Stimulated activated naive CD8-positive, alpha-beta T cell treated with anti-CD3 and anti-CD28 coated beads, Interleukin-15, amount 100 ng/mL, for 72 hours (primary cell): Measurements from ENCODE around the gene RNF169.
A peak's percentile ranks its signal among the peaks of the same experiment; 100 is the strongest.
"Not testable (repeated sequence)": the region's sequence is repeated elsewhere in the genome, so short reads cannot be mapped to it uniquely, and the experiment has no call there.

Experiments
- ATAC-seq: fragments of 150-1000 bp; cut with Tn5 transposase; 2 replicates; pipeline ENCODE4 v1.10.0; 2021; ENCODE audit warnings: mild to moderate bottlenecking, moderate library complexity
- DNase-seq, 2 donors: peaks; one replicate each; pipeline ENCODE4 v3.0.0; 2021 to 2022
- H3K27ac Mint-ChIP-seq, 2 donors: one replicate each; pipeline ENCODE4 v1.8.0; 2022; ENCODE audit warnings: mild to moderate bottlenecking in 2 of 2, mixed read lengths in 2 of 2, moderate library complexity in 2 of 2
- H3K27me3 Mint-ChIP-seq: one replicate; pipeline ENCODE4 v1.8.0; 2022; ENCODE audit warnings: mixed read lengths
- H3K4me1 Mint-ChIP-seq: one replicate; pipeline ENCODE4 v1.8.0; 2022; ENCODE audit warnings: mild to moderate bottlenecking, mixed read lengths
- H3K4me3 Mint-ChIP-seq, 2 donors: one replicate each; pipeline ENCODE4 v1.8.0; 2022; ENCODE audit warnings: mild to moderate bottlenecking in 2 of 2, mixed read lengths in 2 of 2, moderate library complexity in 1 of 2
- H3K9me3 Mint-ChIP-seq, 2 donors: one replicate each; pipeline ENCODE4 v1.8.0; 2022; ENCODE audit warnings: mixed read lengths in 2 of 2

The RNF169 gene

DNA sequence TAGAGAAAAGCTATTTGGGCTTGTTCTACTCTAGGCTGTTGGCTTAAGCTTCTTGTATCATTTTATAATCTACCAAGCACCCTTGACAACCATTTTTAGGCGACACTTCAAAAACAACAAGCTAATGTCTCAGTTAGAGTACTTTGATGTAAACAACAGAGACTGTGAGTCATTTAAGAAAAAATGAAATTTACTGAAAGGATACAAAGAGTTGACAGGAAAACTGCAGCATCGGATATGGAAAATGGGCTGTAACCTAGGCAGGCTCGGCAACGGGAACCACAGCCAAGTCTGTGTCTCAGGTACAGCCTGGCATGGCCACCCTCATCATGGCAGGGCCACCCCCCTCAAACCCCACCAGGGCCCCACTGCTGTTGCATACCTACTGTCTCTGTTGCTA, 4.4 kb upstream of the RNF169 start:
- ATAC-seq: no peak

DNA sequence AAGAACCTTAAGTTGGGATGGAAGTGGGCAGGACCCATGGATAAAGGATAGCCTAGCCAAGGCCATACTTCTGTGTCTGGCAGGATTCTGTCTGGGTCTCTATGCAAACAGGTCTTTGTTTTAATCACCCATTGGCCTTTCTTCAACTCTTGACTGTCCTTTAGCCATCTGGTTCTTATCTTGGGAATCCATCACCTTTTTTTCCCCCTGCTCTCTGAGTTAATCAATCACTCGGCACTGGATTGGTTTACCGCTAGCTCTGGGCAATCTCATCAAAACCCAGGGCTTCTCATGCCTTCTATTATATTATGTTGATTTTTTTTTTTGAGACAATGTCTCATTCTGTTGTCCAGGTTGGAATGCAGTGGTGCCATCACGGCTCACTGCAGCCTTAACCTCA, 1.8 kb upstream of the RNF169 start:
- no peak overlapping the region for H3K27ac Mint-ChIP-seq

More for the DNA sequence above, 4.4 kb upstream of the RNF169 start:
- Mint-ChIP-seq H3K4me3 (no peak overlapping the region), H3K4me1 (peaks cover 13% of the 10 kb centered on the region), H3K27me3 (no peaks in the 10 kb centered on the region), H3K9me3 (no peaks in the 10 kb centered on the region), H3K27ac (no peak overlapping the region)
- no peak for DNase-seq

GRCh38 chr11:74749127-74749964, 697 bp downstream of the RNF169 start:
- Mint-ChIP-seq H3K27me3 (no peaks in the 10 kb centered on the region), H3K9me3 (no peaks in the 10 kb centered on the region), H3K27ac (peak overlapping the region; percentile 19 to 93), H3K4me1 (peaks cover 44% of the 10 kb centered on the region), H3K4me3 (peak overlapping the region; percentile 91 to 94)
- peak; percentile 60 to 67 for DNase-seq
- peak; percentile 78 for ATAC-seq

More for the DNA sequence above, 1.8 kb upstream of the RNF169 start:
- ATAC-seq: no peak
- no peaks in the 10 kb centered on the region for H3K27me3 Mint-ChIP-seq
- H3K4me1 Mint-ChIP-seq: peaks cover 31% of the 10 kb centered on the region
- H3K9me3 Mint-ChIP-seq: no peaks in the 10 kb centered on the region
- no peak overlapping the region for H3K4me3 Mint-ChIP-seq
- DNase-seq: no peak

DNA sequence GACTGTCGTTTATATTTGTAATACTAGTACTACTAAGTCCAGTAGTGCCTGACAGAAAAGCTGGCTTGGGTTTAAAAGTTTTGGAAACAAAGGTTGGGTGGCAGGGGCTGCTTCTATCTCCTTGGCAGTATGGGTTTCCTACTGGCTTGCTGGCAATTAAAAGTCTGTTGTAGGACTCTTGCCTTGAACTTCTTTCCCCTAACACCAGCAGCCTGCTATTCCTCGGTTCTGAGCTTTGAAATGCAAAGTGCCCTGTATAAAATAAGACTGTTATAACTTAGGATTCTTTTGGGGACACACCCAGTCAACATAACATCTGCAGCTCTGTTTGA, 1.3 kb downstream of the RNF169 start:
- no peak for ATAC-seq
- Mint-ChIP-seq H3K27ac (no peak overlapping the region), H3K27me3 (no peaks in the 10 kb centered on the region), H3K4me3 (peak overlapping the region; percentile 91 to 94), H3K9me3 (no peaks in the 10 kb centered on the region), H3K4me1 (peaks cover 47% of the 10 kb centered on the region)
- no peak for DNase-seq

- peak overlapping the region; percentile 16 to 91 for H3K4me3 Mint-ChIP-seq
- ATAC-seq, H3K27me3 Mint-ChIP-seq, H3K27ac Mint-ChIP-seq, DNase-seq, H3K9me3 Mint-ChIP-seq: not testable (repeated sequence)
- peaks cover 53% of the 10 kb centered on the region for H3K4me1 Mint-ChIP-seq
Measured at GRCh38 chr11:74750598-74750997, 1.9 kb downstream of the RNF169 start.

DNA sequence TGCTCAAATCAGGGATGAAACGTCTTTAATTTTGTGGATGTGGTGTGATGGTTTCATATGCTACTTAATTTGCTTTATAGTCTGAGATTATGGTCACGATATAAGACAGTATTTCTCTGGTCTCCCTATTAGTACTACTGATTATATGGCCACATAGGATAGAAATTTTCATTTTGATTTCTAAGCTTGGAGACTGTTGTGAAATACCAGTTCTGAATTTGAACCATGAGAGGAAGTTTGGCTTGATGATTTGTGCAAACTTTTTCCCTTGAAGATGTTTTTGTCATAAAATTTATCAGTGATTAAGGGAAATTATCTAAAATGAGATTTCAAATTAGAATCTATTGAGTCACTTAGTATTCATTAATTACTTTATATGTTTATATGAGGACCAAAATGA, 2.7 kb downstream of the RNF169 start:
- Mint-ChIP-seq H3K9me3 (peaks cover 2 to 5% of the 10 kb centered on the region in 2 donors), H3K4me3 (peak overlapping the region in 1 of 2 donors; percentile 22)

GRCh38 chr11:74754507-74755252, 6.0 kb downstream of the RNF169 start:
- no peaks in the 10 kb centered on the region for H3K27me3 Mint-ChIP-seq
- peak overlapping the region in 1 of 2 donors; percentile 85 for H3K27ac Mint-ChIP-seq
- H3K4me1 Mint-ChIP-seq: peaks cover 38% of the 10 kb centered on the region
- no peak overlapping the region for H3K4me3 Mint-ChIP-seq
- no peak for DNase-seq
- peak; percentile 65 for ATAC-seq
- peaks cover 6 to 9% of the 10 kb centered on the region in 2 donors for H3K9me3 Mint-ChIP-seq

More for the DNA sequence above, 2.7 kb downstream of the RNF169 start:
- no peaks in the 10 kb centered on the region for H3K27me3 Mint-ChIP-seq
- no peak for ATAC-seq
- H3K4me1 Mint-ChIP-seq: peaks cover 55% of the 10 kb centered on the region
- DNase-seq: no peak
- H3K27ac Mint-ChIP-seq: no peak overlapping the region

DNA sequence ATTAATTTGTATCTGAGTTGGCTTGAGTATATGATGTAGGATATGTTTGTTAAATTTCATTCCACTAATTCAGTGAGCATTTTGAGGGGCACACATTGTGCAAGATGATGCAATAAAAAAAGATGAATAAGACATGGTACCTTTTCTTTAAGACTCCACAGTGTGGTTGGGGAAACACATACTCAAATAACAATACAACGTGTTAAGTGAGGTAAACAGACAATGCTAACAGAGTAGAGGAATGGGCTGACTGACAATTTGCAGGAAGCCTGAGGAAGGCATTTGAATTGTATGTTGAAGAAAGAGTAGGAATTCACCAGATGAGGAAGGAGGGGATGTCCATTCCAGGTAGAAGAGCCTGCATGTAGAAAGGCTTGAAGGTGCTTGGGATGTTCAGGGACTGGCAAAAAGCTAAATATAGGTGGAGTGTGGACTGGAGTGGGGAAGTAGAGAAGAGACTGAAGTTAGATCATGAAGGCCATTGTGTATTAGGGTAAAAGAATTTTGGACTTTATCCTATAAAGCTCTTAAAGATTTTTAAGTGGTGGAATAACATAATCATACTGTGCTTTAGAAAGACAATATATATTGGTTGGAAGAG, 6.8 kb downstream of the RNF169 start:
- H3K4me1 Mint-ChIP-seq: peaks cover 31% of the 10 kb centered on the region
- peak; percentile 84 for ATAC-seq
- peak overlapping the region in 1 of 2 donors; percentile 85 for H3K27ac Mint-ChIP-seq
- H3K27me3 Mint-ChIP-seq: no peaks in the 10 kb centered on the region
- no peak for DNase-seq
- H3K4me3 Mint-ChIP-seq: no peak overlapping the region
- peaks cover 6 to 9% of the 10 kb centered on the region in 2 donors for H3K9me3 Mint-ChIP-seq

DNA sequence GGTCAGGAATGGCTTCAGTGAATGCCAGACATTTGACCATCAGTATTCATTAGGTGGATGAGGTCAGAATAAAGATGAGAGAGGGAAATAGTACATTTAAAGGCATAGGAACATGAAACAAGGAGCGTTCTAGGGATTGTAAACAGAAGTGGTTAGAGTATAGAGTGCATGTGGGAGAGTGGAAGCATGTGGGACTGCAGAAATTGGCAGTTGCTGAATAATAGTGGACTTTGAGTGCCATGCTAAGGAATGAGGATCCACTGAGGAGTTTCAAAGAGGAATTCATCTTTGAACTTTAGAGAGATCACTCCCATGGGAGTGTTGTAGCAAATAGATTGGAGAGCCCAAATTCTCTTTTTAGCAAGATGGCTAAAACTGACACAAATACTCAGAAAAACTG, 7.9 kb downstream of the RNF169 start:
- Mint-ChIP-seq H3K4me3 (no peak overlapping the region), H3K27me3 (no peaks in the 10 kb centered on the region), H3K4me1 (peaks cover 24% of the 10 kb centered on the region), H3K9me3 (peaks cover 6 to 9% of the 10 kb centered on the region in 2 donors), H3K27ac (no peak overlapping the region)
- DNase-seq (no peak), ATAC-seq (no peak)

GRCh38 chr11:74766905-74767304, 18.3 kb downstream of the RNF169 start:
- Mint-ChIP-seq H3K9me3 (peaks cover 0 to 9% of the 10 kb centered on the region in 2 donors), H3K27me3 (no peaks in the 10 kb centered on the region), H3K27ac (no peak overlapping the region), H3K4me1 (peaks cover 34% of the 10 kb centered on the region), H3K4me3 (no peak overlapping the region)
- ATAC-seq (no peak), DNase-seq (no peak)

- peaks cover 26% of the 10 kb centered on the region for H3K4me1 Mint-ChIP-seq
- peak overlapping the region; percentile 26 to 58 for H3K4me3 Mint-ChIP-seq
- DNase-seq (peak in 1 of 2 donors; percentile 58), ATAC-seq (peak; percentile 84)
- H3K27ac Mint-ChIP-seq: peak overlapping the region; percentile 14 to 24
- not testable (repeated sequence) for H3K9me3 Mint-ChIP-seq, H3K27me3 Mint-ChIP-seq
Measured at GRCh38 chr11:74768172-74768651, 19.6 kb downstream of the RNF169 start.

DNA sequence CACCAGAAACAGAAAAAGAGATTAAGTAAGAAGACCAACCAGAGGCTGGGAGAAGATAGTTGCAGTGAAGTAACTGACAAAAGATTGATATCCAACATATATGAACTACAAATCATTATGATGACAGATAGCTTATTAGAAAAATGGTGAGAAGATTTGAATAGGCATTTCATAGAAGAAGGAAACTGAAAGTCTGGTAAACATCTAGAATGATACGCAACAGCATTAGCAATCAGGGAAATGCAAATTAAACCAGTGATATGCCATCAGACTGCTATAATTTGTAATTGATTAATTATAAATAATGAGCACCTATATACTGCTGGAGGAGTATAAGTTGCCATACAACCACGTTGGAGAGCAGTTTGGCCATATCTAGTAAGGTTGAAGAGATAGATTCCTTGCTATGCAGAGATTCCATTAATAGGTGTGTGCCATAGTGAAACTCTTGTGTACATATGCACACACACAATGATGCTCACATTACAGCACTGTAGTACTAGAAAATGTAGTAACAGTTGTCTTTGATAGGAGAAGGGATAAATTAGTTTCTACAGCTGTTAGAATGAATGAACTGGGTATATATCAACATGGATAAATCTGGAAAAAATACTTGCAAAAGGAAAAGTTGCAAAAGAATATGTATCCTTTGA, 20.5 kb downstream of the RNF169 start:
- ATAC-seq (no peak), DNase-seq (no peak)
- Mint-ChIP-seq H3K27ac (peak overlapping the region in 1 of 2 donors; percentile 24), H3K4me1 (peaks cover 26% of the 10 kb centered on the region), H3K9me3 (no peaks in the 10 kb centered on the region), H3K4me3 (peak overlapping the region in 1 of 2 donors; percentile 1), H3K27me3 (no peaks in the 10 kb centered on the region)

DNA sequence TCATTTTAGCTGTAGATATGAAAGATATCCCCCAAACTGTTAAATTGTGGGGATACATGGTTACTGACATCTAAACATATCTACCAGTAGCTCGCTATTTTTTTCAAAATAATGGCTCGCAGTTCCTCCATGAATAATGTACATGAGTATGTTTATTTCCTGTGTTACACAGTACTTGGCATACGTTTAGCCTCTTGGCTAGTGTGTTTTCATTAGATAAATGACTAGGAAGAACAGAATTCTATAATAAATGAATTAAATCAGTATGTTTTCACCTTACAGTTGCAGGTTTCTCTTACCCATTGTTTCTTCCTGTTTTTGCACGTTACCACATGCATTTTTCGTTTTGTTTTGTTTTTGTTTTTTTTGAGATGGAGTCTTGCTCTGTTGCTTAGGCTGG, 21.8 kb downstream of the RNF169 start:
- H3K4me1 Mint-ChIP-seq: peaks cover 26% of the 10 kb centered on the region
- no peaks in the 10 kb centered on the region for H3K27me3 Mint-ChIP-seq
- DNase-seq (no peak), ATAC-seq (no peak)
- H3K27ac Mint-ChIP-seq: no peak overlapping the region
- no peak overlapping the region for H3K4me3 Mint-ChIP-seq
- H3K9me3 Mint-ChIP-seq: no peaks in the 10 kb centered on the region

DNA sequence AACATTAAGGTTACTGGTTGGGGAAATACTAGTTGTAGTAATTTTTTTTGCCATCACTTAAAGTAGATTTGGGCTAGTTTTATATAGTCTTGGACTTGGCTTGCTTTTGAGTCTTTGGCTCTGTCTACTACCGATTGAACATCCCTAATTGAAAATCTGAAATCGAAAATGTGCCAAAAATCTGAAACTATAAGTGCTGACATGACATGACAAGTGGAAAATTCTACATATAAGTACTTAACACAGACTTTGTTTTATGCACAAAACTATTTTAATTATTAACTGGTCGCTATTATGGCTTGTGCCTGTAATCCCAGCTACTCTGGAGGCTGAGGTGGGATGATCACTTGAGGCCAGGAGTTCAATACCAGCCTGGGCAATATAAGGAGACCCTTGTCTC, 22.5 kb downstream of the RNF169 start:
- H3K4me1 Mint-ChIP-seq: peaks cover 26% of the 10 kb centered on the region
- ATAC-seq (no peak), DNase-seq (no peak)
- H3K4me3 Mint-ChIP-seq: no peak overlapping the region
- no peaks in the 10 kb centered on the region for H3K27me3 Mint-ChIP-seq
- H3K27ac Mint-ChIP-seq: no peak overlapping the region
- no peaks in the 10 kb centered on the region for H3K9me3 Mint-ChIP-seq

DNA sequence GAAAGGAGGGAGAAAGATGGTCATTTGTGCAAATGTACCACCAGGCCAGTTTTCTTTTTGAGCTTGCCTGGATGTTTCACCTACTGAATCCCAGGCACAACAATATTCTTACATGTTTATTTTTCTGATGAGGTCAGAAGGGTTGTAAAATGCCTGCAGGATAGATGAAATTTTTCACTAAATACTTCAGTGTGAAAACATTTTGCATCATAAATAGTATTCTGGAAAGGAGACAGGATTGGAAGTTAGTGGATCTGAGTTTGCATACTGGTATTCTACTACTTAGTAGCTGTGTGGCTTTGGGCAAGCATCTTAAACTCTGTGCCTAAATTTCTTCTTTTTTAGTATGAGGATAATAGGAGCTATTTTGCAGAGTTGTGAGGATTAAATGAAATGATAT, 24.8 kb downstream of the RNF169 start:
- H3K27me3 Mint-ChIP-seq: no peaks in the 10 kb centered on the region
- peak overlapping the region in 1 of 2 donors; percentile 9 for H3K27ac Mint-ChIP-seq
- no peaks in the 10 kb centered on the region for H3K9me3 Mint-ChIP-seq
- ATAC-seq (no peak), DNase-seq (no peak)
- H3K4me1 Mint-ChIP-seq: peaks cover 17% of the 10 kb centered on the region
- no peak overlapping the region for H3K4me3 Mint-ChIP-seq
